Spleen (tissue), 7 donors: ENCODE measurements around the gene NELFE.
A peak's percentile ranks its signal among the peaks of the same experiment; 100 is the strongest.

Experiments used
- CTCF ChIP-seq, 11 experiments: fragments of 200-600 bp in 7 of 11; fragments of 450-650 bp in 4 of 11; sonication (generic) in 4 of 11; IDR thresholded peaks in 8 of 11; conservative IDR thresholded peaks in 3 of 11; 1 replicate in 7 of 11; 2 replicates in 4 of 11; pipeline versions ENCODE4 v1.4.0 to v1.8.0; 2016 to 2021; ENCODE audit warnings: antibody characterized with exemption in 11 of 11, inconsistent platforms in 4 of 11, mild to moderate bottlenecking in 1 of 11
- POLR2A ChIP-seq, 3 donors: fragments of 450-650 bp; IDR thresholded peaks; one replicate each; pipeline ENCODE4 v1.5.1; 2017; ENCODE audit warnings: antibody characterized with exemption in 3 of 3, mild to moderate bottlenecking in 1 of 3
- POLR2AphosphoS5 ChIP-seq, 3 donors: sonication (generic); formaldehyde crosslinking; IDR thresholded peaks; one replicate each; pipeline ENCODE4 v1.5.1; 2017; ENCODE audit warnings: antibody characterized with exemption in 3 of 3
- donor health status: DM: no; HTN: no; CAD: no; lungs with moderate emphysema.
- donor health status: DM: no; HTN: no; CAD: no.
- donor health status: DM: no; HTN: no; CAD: no.

GRCh38 chr6:31968326-31968725 lies 9.6 kb upstream of the NELFE start:
- no peak for TF ChIP-seq CTCF (IDR thresholded peaks at IDR 0.05 in 8 of 11, conservative IDR thresholded peaks at IDR 0.05 in 3 of 11)
- TF ChIP-seq POLR2AphosphoS5 (IDR thresholded peaks at IDR 0.05), result peak in 1 of 3 donors; percentile 14
- no peak for TF ChIP-seq POLR2A (IDR thresholded peaks at IDR 0.05)
